ENCODE results near the gene HLA-DPA1.

The HLA-DPA1 gene

GRCh38 chr6:33036535-33036934, 36.9 kb downstream of the HLA-DPA1 start:
- H3K36me3 Mint-ChIP-seq (ENCODE audit: low read depth) = no peaks in the 10 kb centered on the region
- H3K27me3 Mint-ChIP-seq (ENCODE audit: low read depth) = peaks cover 45% of the 10 kb centered on the region
- no peak overlapping the region for H3K27ac Mint-ChIP-seq
- no peaks in the 10 kb centered on the region for H3K4me1 Mint-ChIP-seq
- H3K9me3 Mint-ChIP-seq = peaks cover 5% of the 10 kb centered on the region
- TF ChIP-seq, protein P1, sequence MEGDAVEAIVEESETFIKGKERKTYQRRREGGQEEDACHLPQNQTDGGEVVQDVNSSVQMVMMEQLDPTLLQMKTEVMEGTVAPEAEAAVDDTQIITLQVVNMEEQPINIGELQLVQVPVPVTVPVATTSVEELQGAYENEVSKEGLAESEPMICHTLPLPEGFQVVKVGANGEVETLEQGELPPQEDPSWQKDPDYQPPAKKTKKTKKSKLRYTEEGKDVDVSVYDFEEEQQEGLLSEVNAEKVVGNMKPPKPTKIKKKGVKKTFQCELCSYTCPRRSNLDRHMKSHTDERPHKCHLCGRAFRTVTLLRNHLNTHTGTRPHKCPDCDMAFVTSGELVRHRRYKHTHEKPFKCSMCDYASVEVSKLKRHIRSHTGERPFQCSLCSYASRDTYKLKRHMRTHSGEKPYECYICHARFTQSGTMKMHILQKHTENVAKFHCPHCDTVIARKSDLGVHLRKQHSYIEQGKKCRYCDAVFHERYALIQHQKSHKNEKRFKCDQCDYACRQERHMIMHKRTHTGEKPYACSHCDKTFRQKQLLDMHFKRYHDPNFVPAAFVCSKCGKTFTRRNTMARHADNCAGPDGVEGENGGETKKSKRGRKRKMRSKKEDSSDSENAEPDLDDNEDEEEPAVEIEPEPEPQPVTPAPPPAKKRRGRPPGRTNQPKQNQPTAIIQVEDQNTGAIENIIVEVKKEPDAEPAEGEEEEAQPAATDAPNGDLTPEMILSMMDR (IDR thresholded peaks at IDR 0.05; ENCODE audit: unreplicated experiment in 3 of 3) = no peak
- no peak overlapping the region for H3K4me3 Mint-ChIP-seq

- Mint-ChIP-seq H3K4me1 (no peaks in the 10 kb centered on the region), H3K4me3 (no peak overlapping the region), H3K36me3 (ENCODE audit: low read depth) (no peaks in the 10 kb centered on the region), H3K9me3 (peaks cover 5% of the 10 kb centered on the region), H3K27me3 (ENCODE audit: low read depth) (peaks cover 49% of the 10 kb centered on the region), H3K27ac (no peak overlapping the region)
- TF ChIP-seq, protein P1 (IDR thresholded peaks at IDR 0.05; ENCODE audit: unreplicated experiment in 3 of 3) = no peak
These were observed 38.9 kb downstream of the HLA-DPA1 start for GRCh38 chr6:33034554-33034953.

GRCh38 chr6:33030245-33030644, 43.2 kb downstream of the HLA-DPA1 start:
- Mint-ChIP-seq H3K27ac (no peak overlapping the region), H3K27me3 (ENCODE audit: low read depth) (peaks cover 28% of the 10 kb centered on the region)

GRCh38 chr6:33029328-33030184, 43.9 kb downstream of the HLA-DPA1 start:
- Mint-ChIP-seq H3K4me1 (no peaks in the 10 kb centered on the region), H3K36me3 (ENCODE audit: low read depth) (no peaks in the 10 kb centered on the region), H3K9me3 (no peaks in the 10 kb centered on the region), H3K4me3 (no peak overlapping the region), H3K27ac (no peak overlapping the region), H3K27me3 (ENCODE audit: low read depth) (peaks cover 23% of the 10 kb centered on the region)
- TF ChIP-seq, protein P1 (IDR thresholded peaks at IDR 0.05; ENCODE audit: unreplicated experiment in 3 of 3) = no peak

More at GRCh38 chr6:33030245-33030644, 43.2 kb downstream of the HLA-DPA1 start:
- no peaks in the 10 kb centered on the region for H3K36me3 Mint-ChIP-seq (ENCODE audit: low read depth)
- H3K9me3 Mint-ChIP-seq = peaks cover 3% of the 10 kb centered on the region
- H3K4me1 Mint-ChIP-seq = no peaks in the 10 kb centered on the region
- TF ChIP-seq, protein P1 (IDR thresholded peaks at IDR 0.05; ENCODE audit: unreplicated experiment in 3 of 3) = no peak
- H3K4me3 Mint-ChIP-seq = no peak overlapping the region

DNA sequence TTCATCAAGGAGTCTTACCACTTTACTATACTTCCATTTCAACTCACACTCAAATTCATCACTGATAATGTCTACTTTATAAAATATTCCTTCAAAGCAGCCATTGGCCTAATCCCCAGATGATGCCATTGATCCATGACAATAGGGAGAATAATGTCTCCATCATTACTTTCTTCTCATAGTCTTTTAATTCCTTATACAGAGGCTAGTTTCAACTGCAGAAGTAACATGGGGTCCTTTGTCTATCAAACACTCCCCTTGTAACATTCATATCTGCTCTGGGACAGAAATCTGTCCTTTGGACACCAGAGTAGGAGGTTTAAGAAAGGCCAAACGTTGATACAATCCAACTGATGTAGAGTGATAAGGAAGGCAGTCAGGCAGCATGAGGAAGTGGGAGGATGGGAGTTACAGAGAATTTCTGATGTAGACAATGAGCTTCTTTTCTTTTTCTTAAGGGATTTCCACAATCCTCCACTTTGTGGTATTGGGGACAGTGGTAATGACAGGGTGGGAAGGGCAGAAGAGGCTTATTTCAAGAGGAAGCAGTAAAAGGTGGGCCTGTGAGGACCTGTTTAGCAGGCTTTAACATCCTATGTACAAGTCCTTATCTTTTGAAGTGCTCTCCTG, 45.1 kb downstream of the HLA-DPA1 start:
- H3K27me3 Mint-ChIP-seq (ENCODE audit: low read depth) = peaks cover 20% of the 10 kb centered on the region
- no peak overlapping the region for H3K4me3 Mint-ChIP-seq
- H3K36me3 Mint-ChIP-seq (ENCODE audit: low read depth) = no peaks in the 10 kb centered on the region
- H3K27ac Mint-ChIP-seq = no peak overlapping the region
- no peaks in the 10 kb centered on the region for H3K4me1 Mint-ChIP-seq
- TF ChIP-seq, protein P1 (IDR thresholded peaks at IDR 0.05; ENCODE audit: unreplicated experiment in 3 of 3) = no peak
- no peaks in the 10 kb centered on the region for H3K9me3 Mint-ChIP-seq

Measured in nephron (organoid).